Measurements from ENCODE around the gene RHBDL3. TPM values are rescaled to one million over a fixed set of nuclear protein-coding genes. Genes with fewer than 3 reads are reported as not detected.

RHBDL3 gene
- total RNA-seq, 1 experiment from 2014 or later = 13.2 TPM

- POLR2A ChIA-PET = interaction anchor here (1.0 to 1.5 kb wide), 3 partner anchors 10 to 28 kb away, joined by 3 to 4 read pairs (median 3); no protein-coding TSS in a partner anchor
- peak overlapping the region; percentile 96 for H3K27ac Mint-ChIP-seq
- CTCF ChIA-PET = interaction anchor here (0.5 to 1.7 kb wide), 7 partner anchors 9 to 370 kb away, joined by 3 to 10 read pairs (median 3); no protein-coding TSS in a partner anchor
- DNase-seq (ENCODE audit: low spot score) (peak; percentile 47), ATAC-seq (peak; percentile 49)
- no peaks in the 10 kb centered on the region for H3K9me3 Mint-ChIP-seq
- H3K36me3 Mint-ChIP-seq = no peaks in the 10 kb centered on the region
- H3K4me1 Mint-ChIP-seq = peaks cover 55% of the 10 kb centered on the region
- TF ChIP-seq FOXK1 (CRISPR knock-in tag; IDR thresholded peaks at IDR 0.05) (peak; percentile 47; the same call in 1 of the 2 replicates), TEAD1 (CRISPR knock-in tag; IDR thresholded peaks at IDR 0.05) (peak; percentile 48; the same call in 1 of the 2 replicates), SP1 (CRISPR knock-in tag; conservative IDR thresholded peaks at IDR 0.05) (peak; percentile 47; the same call in 1 of the 2 replicates), ETV6 (CRISPR knock-in tag; IDR thresholded peaks at IDR 0.05) (peak; percentile 48; the same call in 1 of the 2 replicates), ZNF423 (CRISPR knock-in tag; IDR thresholded peaks at IDR 0.05) (peak; percentile 26; the same call in 1 of the 2 replicates)
- TF ChIP-seq, protein P1, sequence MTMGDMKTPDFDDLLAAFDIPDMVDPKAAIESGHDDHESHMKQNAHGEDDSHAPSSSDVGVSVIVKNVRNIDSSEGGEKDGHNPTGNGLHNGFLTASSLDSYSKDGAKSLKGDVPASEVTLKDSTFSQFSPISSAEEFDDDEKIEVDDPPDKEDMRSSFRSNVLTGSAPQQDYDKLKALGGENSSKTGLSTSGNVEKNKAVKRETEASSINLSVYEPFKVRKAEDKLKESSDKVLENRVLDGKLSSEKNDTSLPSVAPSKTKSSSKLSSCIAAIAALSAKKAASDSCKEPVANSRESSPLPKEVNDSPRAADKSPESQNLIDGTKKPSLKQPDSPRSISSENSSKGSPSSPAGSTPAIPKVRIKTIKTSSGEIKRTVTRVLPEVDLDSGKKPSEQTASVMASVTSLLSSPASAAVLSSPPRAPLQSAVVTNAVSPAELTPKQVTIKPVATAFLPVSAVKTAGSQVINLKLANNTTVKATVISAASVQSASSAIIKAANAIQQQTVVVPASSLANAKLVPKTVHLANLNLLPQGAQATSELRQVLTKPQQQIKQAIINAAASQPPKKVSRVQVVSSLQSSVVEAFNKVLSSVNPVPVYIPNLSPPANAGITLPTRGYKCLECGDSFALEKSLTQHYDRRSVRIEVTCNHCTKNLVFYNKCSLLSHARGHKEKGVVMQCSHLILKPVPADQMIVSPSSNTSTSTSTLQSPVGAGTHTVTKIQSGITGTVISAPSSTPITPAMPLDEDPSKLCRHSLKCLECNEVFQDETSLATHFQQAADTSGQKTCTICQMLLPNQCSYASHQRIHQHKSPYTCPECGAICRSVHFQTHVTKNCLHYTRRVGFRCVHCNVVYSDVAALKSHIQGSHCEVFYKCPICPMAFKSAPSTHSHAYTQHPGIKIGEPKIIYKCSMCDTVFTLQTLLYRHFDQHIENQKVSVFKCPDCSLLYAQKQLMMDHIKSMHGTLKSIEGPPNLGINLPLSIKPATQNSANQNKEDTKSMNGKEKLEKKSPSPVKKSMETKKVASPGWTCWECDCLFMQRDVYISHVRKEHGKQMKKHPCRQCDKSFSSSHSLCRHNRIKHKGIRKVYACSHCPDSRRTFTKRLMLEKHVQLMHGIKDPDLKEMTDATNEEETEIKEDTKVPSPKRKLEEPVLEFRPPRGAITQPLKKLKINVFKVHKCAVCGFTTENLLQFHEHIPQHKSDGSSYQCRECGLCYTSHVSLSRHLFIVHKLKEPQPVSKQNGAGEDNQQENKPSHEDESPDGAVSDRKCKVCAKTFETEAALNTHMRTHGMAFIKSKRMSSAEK (CRISPR knock-in tag; IDR thresholded peaks at IDR 0.05; ENCODE audit: borderline replicate concordance) = no peak
- TF ChIP-seq, protein P2, sequence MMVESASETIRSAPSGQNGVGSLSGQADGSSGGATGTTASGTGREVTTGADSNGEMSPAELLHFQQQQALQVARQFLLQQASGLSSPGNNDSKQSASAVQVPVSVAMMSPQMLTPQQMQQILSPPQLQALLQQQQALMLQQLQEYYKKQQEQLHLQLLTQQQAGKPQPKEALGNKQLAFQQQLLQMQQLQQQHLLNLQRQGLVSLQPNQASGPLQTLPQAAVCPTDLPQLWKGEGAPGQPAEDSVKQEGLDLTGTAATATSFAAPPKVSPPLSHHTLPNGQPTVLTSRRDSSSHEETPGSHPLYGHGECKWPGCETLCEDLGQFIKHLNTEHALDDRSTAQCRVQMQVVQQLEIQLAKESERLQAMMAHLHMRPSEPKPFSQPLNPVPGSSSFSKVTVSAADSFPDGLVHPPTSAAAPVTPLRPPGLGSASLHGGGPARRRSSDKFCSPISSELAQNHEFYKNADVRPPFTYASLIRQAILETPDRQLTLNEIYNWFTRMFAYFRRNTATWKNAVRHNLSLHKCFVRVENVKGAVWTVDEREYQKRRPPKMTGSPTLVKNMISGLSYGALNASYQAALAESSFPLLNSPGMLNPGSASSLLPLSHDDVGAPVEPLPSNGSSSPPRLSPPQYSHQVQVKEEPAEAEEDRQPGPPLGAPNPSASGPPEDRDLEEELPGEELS (CRISPR knock-in tag; IDR thresholded peaks at IDR 0.05) = peak; percentile 67; the same call in 1 of the 2 replicates
- TF ChIP-seq, protein P3, sequence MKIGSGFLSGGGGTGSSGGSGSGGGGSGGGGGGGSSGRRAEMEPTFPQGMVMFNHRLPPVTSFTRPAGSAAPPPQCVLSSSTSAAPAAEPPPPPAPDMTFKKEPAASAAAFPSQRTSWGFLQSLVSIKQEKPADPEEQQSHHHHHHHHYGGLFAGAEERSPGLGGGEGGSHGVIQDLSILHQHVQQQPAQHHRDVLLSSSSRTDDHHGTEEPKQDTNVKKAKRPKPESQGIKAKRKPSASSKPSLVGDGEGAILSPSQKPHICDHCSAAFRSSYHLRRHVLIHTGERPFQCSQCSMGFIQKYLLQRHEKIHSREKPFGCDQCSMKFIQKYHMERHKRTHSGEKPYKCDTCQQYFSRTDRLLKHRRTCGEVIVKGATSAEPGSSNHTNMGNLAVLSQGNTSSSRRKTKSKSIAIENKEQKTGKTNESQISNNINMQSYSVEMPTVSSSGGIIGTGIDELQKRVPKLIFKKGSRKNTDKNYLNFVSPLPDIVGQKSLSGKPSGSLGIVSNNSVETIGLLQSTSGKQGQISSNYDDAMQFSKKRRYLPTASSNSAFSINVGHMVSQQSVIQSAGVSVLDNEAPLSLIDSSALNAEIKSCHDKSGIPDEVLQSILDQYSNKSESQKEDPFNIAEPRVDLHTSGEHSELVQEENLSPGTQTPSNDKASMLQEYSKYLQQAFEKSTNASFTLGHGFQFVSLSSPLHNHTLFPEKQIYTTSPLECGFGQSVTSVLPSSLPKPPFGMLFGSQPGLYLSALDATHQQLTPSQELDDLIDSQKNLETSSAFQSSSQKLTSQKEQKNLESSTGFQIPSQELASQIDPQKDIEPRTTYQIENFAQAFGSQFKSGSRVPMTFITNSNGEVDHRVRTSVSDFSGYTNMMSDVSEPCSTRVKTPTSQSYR (CRISPR knock-in tag; IDR thresholded peaks at IDR 0.05) = no peak
- H3K4me3 Mint-ChIP-seq = peak overlapping the region; percentile 21; the same call in 1 of the 2 replicates
- no peaks in the 10 kb centered on the region; the same call in 1 of the 2 replicates for H3K27me3 Mint-ChIP-seq (ENCODE audit: low read depth)
Observed at GRCh38 chr17:32289471-32290070, 23.9 kb downstream of the RHBDL3 start.

DNA sequence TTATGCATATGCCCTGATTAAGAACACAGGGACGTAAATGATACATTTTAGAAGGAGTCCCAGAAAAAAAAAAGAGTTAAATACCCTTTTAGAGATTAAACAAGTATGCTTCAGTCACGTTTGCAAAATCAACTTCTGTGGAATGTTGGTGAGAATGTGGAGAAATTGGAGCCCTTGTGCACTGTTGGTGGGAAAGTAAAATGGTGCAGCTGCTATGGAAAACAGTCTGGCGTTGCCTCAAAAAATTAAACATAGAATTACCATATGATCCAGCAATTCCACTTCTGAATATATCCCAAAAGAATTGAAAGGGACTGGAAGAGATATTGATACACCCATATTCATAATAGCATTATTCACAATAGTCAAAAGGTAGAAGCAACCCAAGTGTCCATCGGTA, 26.5 kb downstream of the RHBDL3 start:
- ChIA-PET CTCF (interaction anchor here (1.3 to 3.6 kb wide), 2 partner anchors 11 to 39 kb away, joined by 3 to 10 read pairs; no protein-coding TSS in a partner anchor), POLR2A (no interaction called here)
- Mint-ChIP-seq H3K4me1 (peaks cover 48% of the 10 kb centered on the region), H3K27ac (peak overlapping the region; percentile 60; the same call in 1 of the 2 replicates), H3K9me3 (no peaks in the 10 kb centered on the region), H3K36me3 (no peaks in the 10 kb centered on the region), H3K4me3 (no peak overlapping the region), H3K27me3 (ENCODE audit: low read depth) (no peaks in the 10 kb centered on the region; the same call in 1 of the 2 replicates)
- DNase-seq (ENCODE audit: low spot score) = no peak
- no peak for TF ChIP-seq FOXP1 (CRISPR knock-in tag; IDR thresholded peaks at IDR 0.05; ENCODE audit: borderline replicate concordance)
- TF ChIP-seq ZNF512 (CRISPR knock-in tag; IDR thresholded peaks at IDR 0.05; ENCODE audit: borderline replicate concordance) = no peak
- TF ChIP-seq ATF1 (CRISPR knock-in tag; IDR thresholded peaks at IDR 0.05) = no peak
- no peak for TF ChIP-seq CBFB (CRISPR knock-in tag; IDR thresholded peaks at IDR 0.05; ENCODE audit: low read depth)
- TF ChIP-seq, protein P4, sequence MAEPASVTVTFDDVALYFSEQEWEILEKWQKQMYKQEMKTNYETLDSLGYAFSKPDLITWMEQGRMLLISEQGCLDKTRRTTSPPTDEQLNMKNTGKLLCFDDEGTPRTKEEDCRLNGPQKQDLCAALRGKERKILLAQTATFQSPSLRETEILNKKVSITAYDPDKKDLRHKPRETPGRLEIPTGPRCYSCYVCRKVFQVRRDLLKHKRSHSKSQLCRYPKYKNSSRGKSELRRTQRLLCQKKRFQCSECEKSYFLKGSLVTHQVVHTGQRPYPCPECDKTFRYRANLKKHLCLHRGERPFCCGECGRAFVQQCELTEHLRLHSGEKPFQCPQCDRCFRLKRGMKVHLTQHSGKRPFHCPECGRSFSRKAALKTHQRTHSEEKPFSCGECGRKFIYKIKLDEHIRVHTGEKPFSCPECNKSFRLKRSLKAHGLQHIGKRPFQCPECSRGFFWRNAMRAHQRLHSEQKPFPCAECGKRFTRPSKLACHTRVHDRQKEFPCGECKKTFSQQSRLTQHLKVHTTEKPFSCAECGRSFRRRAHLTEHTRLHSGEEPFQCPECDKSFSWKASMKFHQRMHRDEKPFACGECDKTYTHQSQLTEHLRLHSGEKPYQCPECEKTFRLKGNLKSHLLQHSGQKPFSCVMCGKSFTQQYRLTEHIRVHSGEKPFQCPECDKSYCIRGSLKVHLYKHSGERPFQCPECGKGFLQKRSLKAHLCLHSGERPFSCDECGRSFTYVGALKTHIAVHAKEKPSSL (CRISPR knock-in tag; conservative IDR thresholded peaks at IDR 0.05) = no peak
- no peak for TF ChIP-seq ESRRA (CRISPR knock-in tag; IDR thresholded peaks at IDR 0.05; ENCODE audit: borderline replicate concordance)
- TF ChIP-seq NR2C2 (CRISPR knock-in tag; IDR thresholded peaks at IDR 0.05) = no peak
- TF ChIP-seq EMX1 (CRISPR knock-in tag; IDR thresholded peaks at IDR 0.05) = no peak
- no peak for TF ChIP-seq OVOL2 (CRISPR knock-in tag; IDR thresholded peaks at IDR 0.05; ENCODE audit: borderline replicate concordance)
- no peak for TF ChIP-seq ZNF416 (CRISPR knock-in tag; IDR thresholded peaks at IDR 0.05)
- TF ChIP-seq, protein P5, sequence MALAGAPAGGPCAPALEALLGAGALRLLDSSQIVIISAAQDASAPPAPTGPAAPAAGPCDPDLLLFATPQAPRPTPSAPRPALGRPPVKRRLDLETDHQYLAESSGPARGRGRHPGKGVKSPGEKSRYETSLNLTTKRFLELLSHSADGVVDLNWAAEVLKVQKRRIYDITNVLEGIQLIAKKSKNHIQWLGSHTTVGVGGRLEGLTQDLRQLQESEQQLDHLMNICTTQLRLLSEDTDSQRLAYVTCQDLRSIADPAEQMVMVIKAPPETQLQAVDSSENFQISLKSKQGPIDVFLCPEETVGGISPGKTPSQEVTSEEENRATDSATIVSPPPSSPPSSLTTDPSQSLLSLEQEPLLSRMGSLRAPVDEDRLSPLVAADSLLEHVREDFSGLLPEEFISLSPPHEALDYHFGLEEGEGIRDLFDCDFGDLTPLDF (CRISPR knock-in tag; IDR thresholded peaks at IDR 0.05) = no peak
- ATAC-seq = no peak
